GM18873 (cell line): ENCODE results near the gene GNAQ.
"Not testable (repeated sequence)": the region's sequence is repeated elsewhere in the genome, so short reads cannot be mapped to it uniquely, and the experiment has no call there.

ENCODE experiments used
- ATAC-seq: cut with Tn5 transposase; IDR thresholded peaks from one replicate; pipeline ENCODE4 v1.9.1; 2021; ENCODE audit warnings: mild to moderate bottlenecking, moderate library complexity, moderate number of reproducible peaks; ENCODE audit not compliant: unreplicated experiment, low FRiP score

The GNAQ gene

DNA sequence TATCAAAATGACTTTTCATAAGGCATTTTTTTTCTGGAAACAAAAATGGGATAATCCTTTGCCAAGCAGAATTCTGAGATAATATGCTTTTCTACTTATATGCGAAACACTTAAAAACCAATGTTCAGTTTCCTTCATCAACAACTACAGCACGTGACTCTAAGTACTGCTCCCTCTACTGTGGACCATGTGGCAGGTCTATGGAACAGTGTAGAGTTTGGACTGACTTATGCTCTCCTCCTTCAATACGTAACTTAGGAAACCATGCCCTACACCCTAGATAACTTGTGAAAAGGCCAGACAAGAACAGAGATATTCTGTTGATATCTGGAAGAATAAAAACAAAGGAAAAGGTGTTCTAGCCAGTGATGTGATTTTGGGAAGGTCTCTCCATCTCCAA lies 272.2 kb downstream of the GNAQ start:
- no peak for ATAC-seq

DNA sequence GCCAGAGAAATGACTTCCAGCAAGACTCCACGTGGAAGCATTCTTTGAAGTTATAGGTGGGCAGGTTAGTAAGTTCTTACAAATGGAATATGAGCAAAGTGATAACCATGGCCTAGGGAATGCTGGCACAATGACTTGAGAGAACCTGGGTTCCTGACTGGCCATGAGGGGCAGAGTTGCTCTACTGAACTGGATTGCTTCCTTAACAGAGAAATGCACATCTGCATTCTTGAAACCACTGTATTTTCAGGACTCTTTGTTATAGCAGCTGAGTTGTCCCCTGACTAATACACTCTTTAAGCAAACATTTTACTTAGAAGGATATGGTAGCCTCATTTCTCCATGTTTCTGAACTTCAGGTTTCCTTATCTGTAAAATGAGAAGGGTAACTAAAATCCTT lies 275.2 kb downstream of the GNAQ start:
- no peak for ATAC-seq

DNA sequence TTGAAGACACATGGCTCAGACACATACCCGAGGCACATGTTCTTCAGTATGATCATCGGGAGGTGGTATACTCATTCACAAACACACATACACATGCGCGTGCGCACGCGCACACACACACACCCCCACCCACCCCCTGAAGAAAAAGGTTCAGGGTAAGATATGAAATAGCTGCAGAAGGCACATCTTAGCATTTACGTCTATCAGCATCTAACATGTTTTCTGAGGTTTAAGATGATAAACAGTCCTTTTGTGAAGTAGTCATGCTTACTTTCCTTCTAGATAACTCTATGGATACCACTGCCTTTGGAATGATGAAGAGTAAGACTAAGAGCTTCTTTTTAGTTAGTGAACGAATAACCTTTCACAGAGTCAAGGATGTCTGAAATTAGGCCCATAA lies 278.4 kb downstream of the GNAQ start:
- ATAC-seq: no peak

DNA sequence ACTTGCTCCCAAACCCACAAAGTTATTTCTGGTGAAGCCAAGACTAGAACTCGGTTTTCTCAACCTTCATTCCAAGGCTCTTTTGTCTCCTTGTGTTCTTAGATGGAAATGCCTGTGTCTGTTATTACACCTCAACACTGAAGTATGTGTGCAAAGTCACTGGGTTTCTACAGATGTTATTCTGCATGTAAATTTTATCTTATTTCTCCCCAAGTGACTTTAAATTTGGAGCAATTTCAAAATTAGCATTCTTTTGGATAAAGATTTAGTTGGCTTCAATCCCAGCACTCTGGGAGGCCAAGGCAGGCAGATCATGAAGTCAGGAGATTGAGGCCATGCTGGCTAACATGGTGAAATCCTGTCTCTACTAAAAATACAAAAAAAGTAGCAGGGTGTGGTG lies 279.1 kb downstream of the GNAQ start:
- ATAC-seq: no peak

DNA sequence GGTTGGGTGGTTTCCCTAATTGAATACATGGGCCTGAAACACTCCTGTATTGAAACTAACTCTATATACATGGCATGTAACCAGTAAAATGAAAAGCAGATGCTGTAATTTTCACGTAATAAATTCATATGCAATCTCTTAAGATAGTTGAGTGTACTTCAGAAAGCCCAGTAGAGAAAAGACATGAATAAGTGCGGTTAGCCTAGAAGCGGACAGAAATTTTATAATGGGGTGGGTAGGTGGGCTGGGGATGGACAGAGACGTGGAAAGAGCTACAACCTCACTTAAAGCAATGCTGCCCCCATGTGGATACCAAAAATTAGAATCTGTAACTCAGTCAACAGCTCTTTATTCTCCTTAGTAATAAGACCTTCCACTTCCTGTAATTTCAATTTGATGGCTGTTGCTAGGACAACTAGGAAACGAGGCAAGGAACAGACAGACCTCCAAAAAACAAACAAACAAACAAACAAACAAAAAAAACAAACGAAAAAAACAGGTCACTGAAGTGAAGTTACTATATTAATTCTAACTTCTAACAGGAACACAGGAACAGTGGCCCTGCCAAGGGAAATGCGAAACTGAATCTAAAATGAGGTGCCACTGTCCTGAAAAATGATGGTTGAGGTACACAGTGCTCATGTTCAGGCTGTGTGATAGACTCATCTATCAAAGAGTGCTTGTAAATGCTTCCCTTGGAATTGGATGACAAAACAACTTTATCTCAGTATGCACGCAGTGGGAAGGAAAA lies 280.1 kb downstream of the GNAQ start:
- ATAC-seq: no peak

DNA sequence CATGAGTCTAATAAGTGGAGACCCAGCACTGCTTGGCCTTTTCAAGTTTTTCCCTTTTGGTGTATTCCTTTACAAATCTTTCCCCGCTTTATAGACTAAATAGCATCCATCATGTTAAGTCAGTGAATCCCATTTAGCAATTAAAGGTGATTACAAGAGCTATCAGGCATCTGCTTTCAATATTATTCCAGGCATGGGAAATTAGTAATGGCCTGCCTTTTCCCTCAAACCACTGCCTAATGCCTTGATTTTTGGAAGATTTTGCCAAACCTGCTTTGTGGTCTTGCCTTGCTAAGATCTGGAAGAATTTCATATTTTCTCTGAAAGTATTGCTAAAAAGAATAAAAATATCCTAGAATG lies 280.6 kb downstream of the GNAQ start:
- no peak for ATAC-seq

DNA sequence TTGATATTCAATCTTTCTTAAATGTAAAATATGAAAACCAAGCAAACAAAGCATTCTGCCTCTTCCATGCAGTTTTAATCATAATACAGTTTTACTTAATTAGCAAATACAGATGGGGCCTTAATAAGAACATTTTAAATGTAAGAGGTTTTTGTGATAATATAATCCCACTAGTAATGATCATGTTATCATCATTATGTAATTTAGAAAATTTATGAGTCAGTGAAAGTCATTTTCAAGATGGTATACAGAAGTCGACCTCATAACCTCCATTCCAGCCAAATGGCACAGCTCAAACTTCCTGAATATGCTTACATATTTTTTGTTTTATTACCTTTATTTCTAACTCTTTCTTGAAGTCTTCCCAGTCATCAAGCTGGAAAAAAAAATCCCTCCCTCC lies 281.3 kb downstream of the GNAQ start:
- ATAC-seq: no peak

DNA sequence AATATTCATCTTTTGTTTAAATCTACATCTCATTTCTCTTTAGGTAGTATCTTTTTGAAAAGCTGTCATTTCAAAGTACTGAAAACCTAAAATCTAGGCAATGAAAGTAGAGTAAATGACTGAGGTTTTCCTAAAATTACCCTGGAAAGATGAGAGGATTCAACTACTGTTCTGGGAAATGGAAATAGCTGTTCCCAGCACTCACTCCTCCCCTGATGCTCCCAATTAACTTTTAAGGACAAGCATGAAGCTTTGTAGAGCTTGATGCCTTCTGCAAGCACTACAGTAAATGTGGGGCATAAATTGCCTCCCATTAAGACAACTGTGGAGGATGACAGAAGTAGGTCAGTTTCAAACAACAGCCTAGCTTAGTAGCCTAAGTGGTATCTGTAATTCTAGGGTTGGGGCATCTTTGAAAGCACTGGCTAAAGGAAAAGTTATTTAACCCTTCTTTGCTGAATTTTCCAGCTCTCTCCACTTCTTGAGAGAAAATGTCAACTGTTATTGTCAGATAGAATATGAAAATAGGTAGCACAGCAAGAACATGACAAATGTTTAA lies 283.3 kb downstream of the GNAQ start:
- no peak for ATAC-seq

DNA sequence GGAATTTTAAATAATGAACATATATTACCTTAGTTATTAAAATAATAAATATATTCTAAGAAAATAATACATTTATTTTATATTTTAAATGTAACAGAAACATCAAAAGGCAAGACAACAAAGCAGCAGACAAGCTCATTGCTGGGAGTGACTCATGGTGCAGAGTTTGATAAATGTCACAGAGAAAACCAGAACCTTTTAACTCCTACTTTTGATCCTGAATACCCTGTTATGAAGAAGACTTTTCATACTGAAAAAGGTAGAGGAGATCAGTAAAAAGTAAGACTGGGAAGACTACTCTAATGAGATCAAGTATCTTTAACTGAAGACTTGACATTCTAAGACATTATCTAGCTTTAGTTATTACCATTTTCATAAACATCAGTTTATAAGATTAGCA lies 284.4 kb downstream of the GNAQ start:
- ATAC-seq: no peak

DNA sequence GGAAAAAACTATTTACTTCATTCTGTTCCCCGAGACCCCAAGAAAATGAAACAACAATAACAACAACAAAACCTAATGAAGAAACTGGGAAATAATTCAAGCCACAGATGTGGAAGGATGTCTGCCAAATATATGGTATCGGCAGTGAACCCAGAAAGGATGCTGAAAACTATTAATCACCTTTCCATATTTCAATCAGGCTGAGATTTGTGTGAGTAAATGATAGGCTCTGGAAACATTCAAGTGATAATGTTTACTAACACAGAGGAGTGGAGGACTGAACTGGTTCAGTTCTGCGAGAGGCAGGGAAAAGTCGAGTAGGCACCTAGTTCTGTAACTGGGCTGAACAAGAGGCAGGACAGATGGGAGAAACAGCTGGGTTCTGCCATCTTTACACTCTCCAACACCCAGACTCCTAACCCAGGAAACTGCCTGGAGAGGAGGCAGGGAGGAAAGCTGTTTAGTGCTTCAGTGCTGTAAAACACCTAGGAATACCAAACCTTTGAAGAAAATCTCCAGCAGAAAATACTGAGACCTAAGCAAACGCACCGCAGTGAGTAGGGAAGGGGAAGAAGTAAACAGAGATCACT lies 286.7 kb downstream of the GNAQ start:
- no peak for ATAC-seq

DNA sequence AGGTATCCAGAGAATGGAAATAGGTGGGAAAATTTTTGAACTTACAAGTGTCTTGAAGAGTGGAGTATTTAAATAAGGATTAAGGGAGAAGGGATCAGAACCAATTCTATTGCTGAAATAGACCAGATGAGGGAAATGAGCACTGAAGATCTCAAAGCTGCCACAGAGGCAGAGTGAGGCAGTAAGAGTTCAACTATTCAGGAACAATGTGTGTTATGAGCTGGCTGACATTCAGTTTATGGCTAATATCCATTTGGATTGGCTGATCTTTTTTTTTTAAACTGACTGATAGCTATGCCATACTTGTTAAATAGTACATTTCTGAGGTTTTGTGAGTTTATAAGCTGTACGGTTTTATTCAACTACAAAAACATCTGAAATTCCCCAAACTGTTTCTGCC lies 288.2 kb downstream of the GNAQ start:
- ATAC-seq: no peak

DNA sequence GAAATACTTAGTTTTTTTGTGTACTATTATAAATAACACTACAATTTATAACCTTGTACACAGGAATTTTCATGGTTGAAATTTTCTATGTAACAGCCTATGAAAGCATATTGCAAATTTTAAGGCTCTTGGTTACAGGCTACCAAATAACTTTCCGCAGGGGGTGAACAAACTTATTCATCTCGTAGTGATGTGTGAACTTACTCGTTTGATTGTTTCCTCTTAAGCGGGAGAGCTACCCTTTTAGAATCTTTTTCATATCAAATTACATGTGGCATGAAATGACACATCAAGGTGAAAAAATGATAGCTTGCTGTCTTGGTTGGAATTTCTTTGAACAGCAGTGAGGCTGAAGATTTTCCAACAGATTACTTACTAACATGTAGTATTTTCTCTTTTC lies 292.7 kb downstream of the GNAQ start:
- no peak for ATAC-seq

DNA sequence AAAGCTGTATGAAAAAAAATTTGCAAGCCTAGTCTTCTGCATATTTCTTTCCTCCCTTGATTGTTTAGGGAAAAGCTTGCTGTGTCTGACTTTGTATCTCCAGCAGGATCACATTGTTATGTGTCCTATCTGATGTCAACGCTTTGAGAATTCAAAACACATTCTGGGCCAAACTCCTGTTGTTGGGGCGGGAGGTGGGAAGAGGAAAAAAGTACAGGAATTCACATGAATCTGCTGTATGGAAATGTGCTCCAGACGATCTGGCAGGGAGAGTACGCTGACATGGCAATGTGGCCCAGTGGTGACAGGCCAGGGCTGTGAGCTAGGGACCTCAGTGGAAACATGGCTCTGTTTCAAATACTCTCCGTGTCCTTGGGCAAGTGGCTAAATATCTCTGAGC lies 296.1 kb downstream of the GNAQ start:
- no peak for ATAC-seq

DNA sequence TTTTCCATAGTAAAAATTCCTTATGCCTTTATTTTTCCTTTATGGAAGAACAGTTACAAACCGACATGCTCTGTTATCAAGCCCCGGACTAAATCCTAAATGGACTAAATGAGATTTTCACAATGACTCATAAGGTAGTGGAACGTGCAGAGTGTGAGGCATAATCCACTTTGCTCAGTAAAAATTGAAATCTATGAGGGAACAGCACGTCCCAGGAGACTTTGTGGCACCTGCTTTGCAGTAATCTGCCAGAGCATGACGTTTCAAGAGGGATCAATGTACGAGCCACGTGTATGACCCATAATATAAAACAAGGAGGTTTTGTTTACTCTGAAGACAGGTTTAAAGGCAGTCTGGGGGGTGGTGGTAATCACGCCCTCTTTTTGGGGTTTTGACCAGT lies 299.7 kb downstream of the GNAQ start:
- no peak for ATAC-seq

DNA sequence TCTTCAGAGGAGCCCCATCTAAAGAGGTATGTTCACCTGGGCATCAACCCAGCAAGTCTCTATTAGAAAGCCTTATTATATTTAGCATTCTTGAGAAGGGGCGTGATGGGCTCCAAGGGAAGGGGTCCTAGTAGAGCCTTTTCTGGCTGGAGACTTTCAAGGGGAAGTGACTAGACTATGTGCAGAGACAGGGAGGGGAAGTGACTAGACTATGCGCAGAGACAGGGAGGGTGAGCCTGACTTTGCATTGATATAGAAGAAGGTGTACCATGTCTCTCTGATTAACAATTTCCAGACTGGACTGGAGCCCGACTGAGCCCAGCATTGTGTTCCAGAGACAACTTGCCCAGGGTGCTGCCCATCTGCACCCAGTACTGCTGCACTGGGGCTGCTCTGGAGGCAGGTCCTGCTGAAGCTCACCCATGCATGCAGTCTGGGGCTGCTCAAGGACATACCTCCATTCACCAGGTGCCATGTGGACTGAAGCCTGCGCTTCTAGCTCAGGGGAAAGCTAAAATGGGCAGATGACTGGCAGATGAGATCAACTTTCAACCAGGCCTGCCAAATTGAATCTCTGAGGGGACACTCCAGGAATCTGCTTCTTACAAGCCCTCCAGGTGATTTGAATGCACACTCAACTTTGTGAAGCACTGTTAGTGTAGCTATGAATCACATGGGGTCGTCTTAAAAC lies 300.5 kb downstream of the GNAQ start:
- no peak for ATAC-seq

DNA sequence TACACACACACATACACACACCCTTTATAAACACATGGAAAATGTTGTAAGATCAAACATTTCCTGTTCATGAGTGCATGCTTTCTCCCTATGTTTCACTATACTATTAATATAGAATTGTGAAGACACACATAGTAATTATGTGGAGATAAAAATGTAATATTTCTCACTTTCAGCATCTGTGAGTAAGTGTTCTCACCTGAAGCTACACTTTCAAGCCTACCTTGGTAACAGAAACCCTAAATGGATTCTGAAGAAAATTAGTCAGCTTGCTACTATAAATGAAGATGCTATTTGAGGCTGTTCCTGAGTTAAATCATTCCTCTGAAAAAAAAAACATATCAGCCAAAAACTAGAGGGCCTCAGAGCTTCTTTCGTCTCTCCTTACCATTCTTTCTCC lies 302.4 kb downstream of the GNAQ start:
- ATAC-seq: no peak

DNA sequence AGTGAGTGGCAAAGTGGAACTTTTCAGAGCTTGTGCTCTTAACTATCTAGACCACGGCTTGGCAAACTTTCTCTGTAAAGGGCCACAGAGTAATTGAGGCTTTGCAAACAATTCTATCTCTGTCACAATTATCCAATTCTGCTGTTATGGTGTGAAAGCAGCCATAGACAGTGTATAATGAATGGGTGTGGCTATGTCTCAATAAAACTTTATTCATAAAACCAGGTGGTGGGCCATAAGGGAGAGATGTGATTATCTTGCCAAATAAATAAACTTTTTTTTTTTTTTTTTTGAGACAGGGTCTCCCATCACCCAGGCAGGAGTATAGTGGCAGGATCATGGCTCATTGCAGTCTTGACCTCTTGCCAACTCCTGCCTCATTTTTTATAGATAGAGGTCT lies 304.8 kb downstream of the GNAQ start:
- no peak for ATAC-seq

DNA sequence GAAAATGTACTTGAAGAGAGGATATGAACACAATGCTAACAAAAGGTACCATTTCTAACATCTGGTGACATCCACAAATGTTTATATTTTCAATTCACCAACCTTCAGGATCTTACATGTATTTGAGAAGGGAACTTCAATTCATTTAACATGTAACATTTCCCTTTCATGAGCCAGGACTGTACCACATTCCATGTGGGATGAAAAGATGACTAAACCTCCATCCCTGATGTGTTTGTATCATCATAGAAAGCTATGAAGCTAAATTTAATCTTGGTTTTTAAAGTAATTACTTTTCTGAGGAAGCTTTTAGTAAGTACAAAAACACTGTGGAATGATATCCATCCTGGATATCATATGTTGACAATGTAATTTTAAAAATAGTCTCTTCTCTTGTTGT lies 305.3 kb downstream of the GNAQ start:
- ATAC-seq: no peak

DNA sequence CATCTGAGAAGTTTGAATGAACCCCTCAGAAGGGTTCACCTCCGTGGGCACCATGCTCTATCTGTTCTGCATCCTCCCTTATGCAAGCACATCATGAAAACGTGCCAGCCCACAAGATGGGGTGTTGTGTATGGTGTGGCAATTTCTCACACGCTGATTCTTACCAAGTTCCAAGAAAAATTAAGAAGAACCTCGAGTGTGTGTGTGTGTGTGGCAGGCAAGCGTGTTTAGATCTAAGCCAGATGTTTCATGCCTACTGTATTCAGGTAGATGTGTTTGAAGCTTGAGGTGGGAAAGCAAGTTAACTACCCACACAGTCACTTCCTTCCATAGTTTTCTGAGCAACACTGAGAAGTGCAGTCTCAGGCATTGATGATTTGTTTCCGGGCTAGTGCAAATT lies 305.8 kb downstream of the GNAQ start:
- ATAC-seq: no peak

DNA sequence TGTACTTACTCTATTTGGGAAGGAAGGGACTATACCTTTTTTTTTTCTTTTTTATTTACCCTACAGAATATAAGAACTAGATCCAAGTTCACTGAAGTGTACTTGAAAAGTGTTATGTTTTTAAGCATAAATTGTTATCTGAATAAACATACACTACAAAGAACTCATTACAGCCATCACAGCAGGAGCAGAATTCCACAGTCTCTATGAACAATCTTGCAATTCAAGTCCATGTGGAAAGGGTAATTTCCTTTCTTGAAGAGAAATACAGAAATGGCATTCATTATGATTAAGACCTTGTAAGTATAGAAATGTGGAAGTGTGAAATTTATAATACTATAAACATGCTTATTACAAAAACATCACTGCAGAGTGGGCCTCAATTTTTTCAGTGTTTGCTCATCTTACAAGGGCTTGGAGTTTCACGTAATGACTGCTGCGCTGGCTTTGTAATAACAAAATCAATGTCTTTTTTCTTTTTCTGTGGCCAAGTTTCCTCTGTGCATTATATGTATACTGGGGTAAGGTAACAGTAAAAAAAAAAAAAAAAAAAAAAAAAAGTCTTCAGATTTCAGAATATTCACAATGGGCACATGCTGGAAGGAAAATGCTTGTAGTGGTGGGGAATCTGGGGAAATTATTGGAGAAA lies 306.4 kb downstream of the GNAQ start:
- ATAC-seq: no peak

DNA sequence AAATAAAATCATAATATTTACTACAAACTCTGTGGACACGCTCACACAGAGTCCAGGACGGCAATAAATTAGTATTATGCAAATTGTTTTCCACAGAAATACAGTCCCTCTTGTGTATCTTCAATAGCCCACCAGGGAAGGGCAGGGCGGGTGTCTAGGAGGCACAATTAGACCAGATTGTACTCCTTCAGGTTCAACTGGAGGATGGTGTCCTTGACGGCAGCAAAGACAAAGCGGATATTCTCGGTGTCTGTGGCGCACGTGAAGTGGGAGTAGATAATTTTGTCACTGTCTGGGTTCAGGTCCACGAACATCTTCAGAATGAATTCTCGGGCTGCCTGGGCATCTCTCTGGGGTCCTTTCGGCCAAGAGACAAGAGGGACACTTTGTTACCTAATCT lies 310.5 kb downstream of the GNAQ start:
- ATAC-seq: not testable (repeated sequence)
